Natural killer cell treated with Interleukin-12 subunit alpha and Interleukin-12 subunit beta and Interleukin-15 and Interleukin-18, amount 100 ng/mL, for 72 hours (primary cell): ENCODE measurements around the gene ARAP1. TPM values are rescaled to one million over a fixed set of nuclear protein-coding genes. Genes with fewer than 3 reads are reported as not detected.

Source experiments
- ATAC-seq, 2 donors: fragments of 150-1000 bp; cut with Tn5 transposase in 1 of 2; sonication (Bioruptor Pico), chemical (Tn5 transposase) in 1 of 2; 2 replicates each; pipeline ENCODE4 v1.10.0; 2021
- DNase-seq: peaks from one replicate; pipeline ENCODE4 v3.0.0; 2022; ENCODE audit warnings: low spot score
- H3K27ac Mint-ChIP-seq, 2 donors: 1 replicate in 1 of 2; 2 replicates in 1 of 2; pipeline ENCODE4 v1.8.0; 2022; ENCODE audit warnings: mixed read lengths in 2 of 2, mild to moderate bottlenecking in 1 of 2, moderate library complexity in 1 of 2
- H3K27me3 Mint-ChIP-seq, 2 donors: 1 replicate in 1 of 2; 2 replicates in 1 of 2; pipeline ENCODE4 v1.8.0; 2022; ENCODE audit warnings: mixed read lengths in 2 of 2
- H3K36me3 Mint-ChIP-seq: one replicate; pipeline ENCODE4 v1.8.0; 2022; ENCODE audit warnings: mixed read lengths
- H3K4me1 Mint-ChIP-seq, 2 donors: 1 replicate in 1 of 2; 2 replicates in 1 of 2; pipeline ENCODE4 v1.8.0; 2022; ENCODE audit warnings: low read depth in 2 of 2, mixed read lengths in 2 of 2, mild to moderate bottlenecking in 1 of 2
- H3K4me3 Mint-ChIP-seq: one replicate; pipeline ENCODE4 v1.8.0; 2022; ENCODE audit warnings: mixed read lengths
- H3K9me3 Mint-ChIP-seq: 2 replicates; pipeline ENCODE4 v1.8.0; 2022; ENCODE audit warnings: mixed read lengths
- total RNA-seq, 2 donors: library from RNA; stranded (reverse); gene quantifications; one replicate each; pipeline ENCODE4 v1.2.3, GENCODE V29; 2022

ARAP1 gene
- total RNA-seq, 2 donors from 2014 or later, result 206 to 220 TPM

GRCh38 chr11:72775288-72776110 is 23.3 kb upstream of the ARAP1 start:
- no peaks in the 10 kb centered on the region for H3K9me3 Mint-ChIP-seq
- no peak for ATAC-seq

GRCh38 chr11:72774499-72774898 is 22.3 kb upstream of the ARAP1 start:
- Mint-ChIP-seq H3K36me3 (no peaks in the 10 kb centered on the region), H3K4me3 (no peak overlapping the region), H3K4me1 (peaks cover 2 to 25% of the 10 kb centered on the region in 2 donors), H3K27ac (no peak overlapping the region), H3K9me3 (no peaks in the 10 kb centered on the region), H3K27me3 (no peaks in the 10 kb centered on the region)
- DNase-seq (no peak), ATAC-seq (no peak)

More at GRCh38 chr11:72775288-72776110, 23.3 kb upstream of the ARAP1 start:
- no peak for DNase-seq
- Mint-ChIP-seq H3K27me3 (no peaks in the 10 kb centered on the region), H3K36me3 (no peaks in the 10 kb centered on the region), H3K27ac (peak overlapping the region; percentile 43 to 60), H3K4me3 (no peak overlapping the region), H3K4me1 (peaks cover 8 to 30% of the 10 kb centered on the region in 2 donors)

GRCh38 chr11:72773696-72774095 is 21.5 kb upstream of the ARAP1 start:
- no peak overlapping the region for H3K4me3 Mint-ChIP-seq

GRCh38 chr11:72773291-72773690 is 21.1 kb upstream of the ARAP1 start:
- H3K4me1 Mint-ChIP-seq, result peaks cover 0 to 19% of the 10 kb centered on the region in 2 donors
- no peaks in the 10 kb centered on the region for H3K27me3 Mint-ChIP-seq
- no peaks in the 10 kb centered on the region for H3K36me3 Mint-ChIP-seq
- DNase-seq, result no peak
- peak in 1 of 2 donors; percentile 14 for ATAC-seq
- no peak overlapping the region for H3K4me3 Mint-ChIP-seq
- no peak overlapping the region for H3K27ac Mint-ChIP-seq
- H3K9me3 Mint-ChIP-seq, result no peaks in the 10 kb centered on the region

More at GRCh38 chr11:72773696-72774095, 21.5 kb upstream of the ARAP1 start:
- DNase-seq (no peak), ATAC-seq (no peak)
- peaks cover 0 to 19% of the 10 kb centered on the region in 2 donors for H3K4me1 Mint-ChIP-seq
- no peaks in the 10 kb centered on the region for H3K27me3 Mint-ChIP-seq
- no peaks in the 10 kb centered on the region for H3K36me3 Mint-ChIP-seq
- no peaks in the 10 kb centered on the region for H3K9me3 Mint-ChIP-seq
- no peak overlapping the region for H3K27ac Mint-ChIP-seq

GRCh38 chr11:72772059-72772458 is 19.9 kb upstream of the ARAP1 start:
- H3K27ac Mint-ChIP-seq, result peak overlapping the region in 1 of 2 donors; percentile 16
- no peaks in the 10 kb centered on the region for H3K36me3 Mint-ChIP-seq
- ATAC-seq (no peak), DNase-seq (no peak)
- H3K4me1 Mint-ChIP-seq, result peaks cover 0 to 19% of the 10 kb centered on the region in 2 donors
- no peak overlapping the region for H3K4me3 Mint-ChIP-seq
- no peaks in the 10 kb centered on the region for H3K9me3 Mint-ChIP-seq
- no peaks in the 10 kb centered on the region for H3K27me3 Mint-ChIP-seq

- no peak overlapping the region for H3K27ac Mint-ChIP-seq
- peaks cover 0 to 17% of the 10 kb centered on the region in 2 donors for H3K4me1 Mint-ChIP-seq
- no peak overlapping the region for H3K4me3 Mint-ChIP-seq
- no peaks in the 10 kb centered on the region for H3K36me3 Mint-ChIP-seq
- DNase-seq, result no peak
- no peaks in the 10 kb centered on the region for H3K27me3 Mint-ChIP-seq
- H3K9me3 Mint-ChIP-seq, result no peaks in the 10 kb centered on the region
- no peak for ATAC-seq
Measured at GRCh38 chr11:72771507-72771906, 19.3 kb upstream of the ARAP1 start.

- no peaks in the 10 kb centered on the region for H3K36me3 Mint-ChIP-seq
- no peak for ATAC-seq
- no peak overlapping the region for H3K4me3 Mint-ChIP-seq
- no peaks in the 10 kb centered on the region for H3K9me3 Mint-ChIP-seq
- no peak for DNase-seq
- H3K4me1 Mint-ChIP-seq, result peaks cover 0 to 10% of the 10 kb centered on the region in 2 donors
- H3K27me3 Mint-ChIP-seq, result no peaks in the 10 kb centered on the region
- no peak overlapping the region for H3K27ac Mint-ChIP-seq
Measured at GRCh38 chr11:72770799-72771198, 18.6 kb upstream of the ARAP1 start.

- H3K27me3 Mint-ChIP-seq, result no peaks in the 10 kb centered on the region
- peaks cover 0 to 9% of the 10 kb centered on the region in 2 donors for H3K4me1 Mint-ChIP-seq
- H3K27ac Mint-ChIP-seq, result no peak overlapping the region
- no peaks in the 10 kb centered on the region for H3K36me3 Mint-ChIP-seq
- no peak for ATAC-seq
- H3K4me3 Mint-ChIP-seq, result no peak overlapping the region
- no peak for DNase-seq
- H3K9me3 Mint-ChIP-seq, result no peaks in the 10 kb centered on the region
Measured at GRCh38 chr11:72769680-72770079, 17.5 kb upstream of the ARAP1 start.

- Mint-ChIP-seq H3K4me1 (peaks cover 4 to 10% of the 10 kb centered on the region in 2 donors), H3K27me3 (no peaks in the 10 kb centered on the region), H3K9me3 (no peaks in the 10 kb centered on the region), H3K36me3 (no peaks in the 10 kb centered on the region), H3K4me3 (no peak overlapping the region), H3K27ac (peak overlapping the region in 1 of 2 donors; percentile 66)
- ATAC-seq, result no peak
- DNase-seq, result no peak
Measured at GRCh38 chr11:72768581-72768980, 16.4 kb upstream of the ARAP1 start.

- no peak overlapping the region for H3K4me3 Mint-ChIP-seq
- no peaks in the 10 kb centered on the region for H3K27me3 Mint-ChIP-seq
Measured at GRCh38 chr11:72767203-72768062, 15.2 kb upstream of the ARAP1 start.

GRCh38 chr11:72766152-72766902 is 14.1 kb upstream of the ARAP1 start:
- Mint-ChIP-seq H3K27ac (peak overlapping the region in 1 of 2 donors; percentile 31), H3K36me3 (no peaks in the 10 kb centered on the region), H3K4me1 (peaks cover 21% of the 10 kb centered on the region in 2 donors), H3K27me3 (no peaks in the 10 kb centered on the region), H3K9me3 (no peaks in the 10 kb centered on the region), H3K4me3 (no peak overlapping the region)
- ATAC-seq (no peak), DNase-seq (no peak)

More at GRCh38 chr11:72767203-72768062, 15.2 kb upstream of the ARAP1 start:
- no peak for DNase-seq
- Mint-ChIP-seq H3K9me3 (no peaks in the 10 kb centered on the region), H3K36me3 (no peaks in the 10 kb centered on the region), H3K4me1 (peaks cover 14 to 15% of the 10 kb centered on the region in 2 donors), H3K27ac (peak overlapping the region in 1 of 2 donors; percentile 31)
- no peak for ATAC-seq

- Mint-ChIP-seq H3K27me3 (no peaks in the 10 kb centered on the region), H3K9me3 (no peaks in the 10 kb centered on the region), H3K4me1 (peaks cover 27 to 29% of the 10 kb centered on the region in 2 donors), H3K27ac (peak overlapping the region in 1 of 2 donors; percentile 33), H3K36me3 (no peaks in the 10 kb centered on the region), H3K4me3 (no peak overlapping the region)
- DNase-seq (no peak), ATAC-seq (no peak)
Measured at GRCh38 chr11:72764503-72764902, 12.3 kb upstream of the ARAP1 start.

- Mint-ChIP-seq H3K4me3 (no peak overlapping the region), H3K9me3 (no peaks in the 10 kb centered on the region), H3K4me1 (peaks cover 32 to 34% of the 10 kb centered on the region in 2 donors), H3K27ac (peak overlapping the region in 1 of 2 donors; percentile 94), H3K36me3 (no peaks in the 10 kb centered on the region), H3K27me3 (no peaks in the 10 kb centered on the region)
- ATAC-seq (no peak), DNase-seq (no peak)
Measured at GRCh38 chr11:72763823-72764222, 11.6 kb upstream of the ARAP1 start.
